ENCODE data around the gene DUS1L.

DUS1L gene

DNA sequence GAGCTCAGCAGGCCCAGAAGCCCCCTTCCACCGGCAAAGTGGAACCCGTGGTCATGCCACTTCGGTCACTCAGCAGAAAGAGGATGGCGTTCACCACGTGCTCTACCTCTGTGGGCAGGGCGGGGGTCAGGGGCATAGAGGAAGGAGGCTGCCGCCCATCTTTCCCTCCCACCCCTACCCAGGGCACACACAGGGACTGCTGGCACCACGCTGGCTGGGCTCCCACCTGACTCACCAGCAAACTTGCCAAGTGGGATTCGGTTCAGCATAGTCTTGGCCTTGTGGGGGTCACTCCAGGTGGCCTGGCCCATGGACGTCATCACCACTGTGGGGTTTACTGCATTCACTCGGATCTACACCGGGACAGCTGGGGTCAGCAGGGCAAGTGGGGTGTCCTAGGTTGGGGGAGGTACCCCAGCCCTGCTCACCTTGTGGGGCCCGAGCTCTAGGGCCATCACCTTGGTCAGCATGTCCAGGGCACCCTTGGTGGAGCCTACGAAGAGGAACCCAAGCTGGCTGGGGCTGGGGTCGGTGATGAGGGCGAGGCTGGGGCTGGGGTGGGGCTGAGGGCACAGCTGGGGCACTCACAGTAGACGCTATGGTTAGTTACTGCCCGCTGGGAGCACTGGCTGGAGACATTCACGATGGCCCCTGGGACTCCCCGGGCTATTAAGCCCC, 29.5 kb downstream of the DUS1L start:
- Histone ChIP-seq H3K4me1 (peaks cover 7% of the 10 kb centered on the region), H3K9me3 (no peaks in the 10 kb centered on the region)
- DNase-seq (ENCODE audit: low spot score in 2 of 2) = no peak

DNA sequence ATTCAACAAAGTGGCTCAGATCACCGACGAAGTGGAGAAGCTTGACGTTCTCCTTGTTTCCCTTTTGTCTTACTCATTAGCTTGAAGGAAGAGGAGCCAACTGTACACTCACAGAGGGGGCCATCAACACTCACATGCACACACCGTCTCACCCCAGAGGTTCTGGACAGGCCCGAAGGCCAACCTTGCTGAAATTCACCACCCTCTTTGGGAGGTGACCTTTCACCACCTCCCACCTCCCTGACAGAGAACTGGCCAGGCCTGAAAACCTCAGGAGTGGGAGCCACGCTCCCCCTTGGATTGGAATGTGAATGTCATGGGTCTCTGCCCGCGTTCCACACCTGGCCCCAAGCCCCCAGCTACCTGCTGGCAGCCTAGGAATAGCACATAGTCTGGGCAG, 30.1 kb downstream of the DUS1L start:
- H3K4me3 ChIP-seq = no peak overlapping the region
- H3K4me1 ChIP-seq = peaks cover 10% of the 10 kb centered on the region
- H3K9me3 ChIP-seq = no peaks in the 10 kb centered on the region
- in situ Hi-C loops (cut with MboI; ENCODE audit: low sequenced_read_pairs) = no loop called here
- DNase-seq (ENCODE audit: low spot score in 2 of 2) = no peak
- peaks cover 29% of the 10 kb centered on the region for H3K36me3 ChIP-seq (replicated peaks)
- no peaks in the 10 kb centered on the region for H3K27me3 ChIP-seq (ENCODE audit: low read depth)

More for the DNA sequence above, 29.5 kb downstream of the DUS1L start:
- Histone ChIP-seq H3K4me3 (peak overlapping the region; percentile 84), H3K36me3 (replicated peaks) (peaks cover 29% of the 10 kb centered on the region), H3K27me3 (ENCODE audit: low read depth) (no peaks in the 10 kb centered on the region)
- in situ Hi-C loops (cut with MboI; ENCODE audit: low sequenced_read_pairs) = no loop called here

DNA sequence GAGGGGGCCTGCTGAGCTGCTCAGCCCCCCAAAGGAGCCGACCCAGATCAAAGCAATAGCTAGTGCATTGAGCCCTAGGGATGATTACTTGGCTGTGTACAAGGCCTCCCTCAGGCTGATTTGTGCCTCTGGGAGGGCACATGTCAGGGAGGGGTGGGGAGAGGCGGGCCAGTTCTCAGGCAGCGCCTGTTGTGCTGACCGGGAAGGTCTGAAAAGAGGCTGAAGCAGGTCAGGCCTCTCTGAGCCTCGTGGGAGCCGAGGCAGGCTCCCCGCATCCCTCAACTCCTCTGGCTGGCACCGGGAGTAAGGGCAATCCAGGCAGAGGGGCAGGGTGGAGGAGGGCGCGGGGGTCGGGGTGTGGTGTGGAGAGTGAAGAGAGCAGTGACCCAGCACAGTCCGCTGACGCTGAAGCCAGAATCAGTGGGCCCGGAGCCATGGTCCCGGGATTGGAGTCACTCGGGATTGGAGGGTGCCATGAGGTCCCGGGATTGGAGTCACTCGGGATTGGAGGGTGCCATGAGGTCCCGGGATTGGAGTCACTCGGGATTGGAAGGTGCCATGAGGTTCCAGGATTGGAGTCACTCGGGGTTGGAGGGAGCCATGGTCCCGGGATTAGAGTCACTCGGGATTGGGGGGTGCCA, 31.1 kb downstream of the DUS1L start:
- in situ Hi-C loops (cut with MboI; ENCODE audit: low sequenced_read_pairs) = loop anchor here (5.0 kb wide), 1 partner anchor 123 kb away; no protein-coding TSS in a partner anchor
- Histone ChIP-seq H3K36me3 (replicated peaks) (peaks cover 37% of the 10 kb centered on the region), H3K4me1 (peaks cover 10% of the 10 kb centered on the region), H3K4me3 (no peak overlapping the region), H3K27me3 (ENCODE audit: low read depth) (no peaks in the 10 kb centered on the region), H3K9me3 (no peaks in the 10 kb centered on the region)
- DNase-seq (ENCODE audit: low spot score in 2 of 2) = no peak

DNA sequence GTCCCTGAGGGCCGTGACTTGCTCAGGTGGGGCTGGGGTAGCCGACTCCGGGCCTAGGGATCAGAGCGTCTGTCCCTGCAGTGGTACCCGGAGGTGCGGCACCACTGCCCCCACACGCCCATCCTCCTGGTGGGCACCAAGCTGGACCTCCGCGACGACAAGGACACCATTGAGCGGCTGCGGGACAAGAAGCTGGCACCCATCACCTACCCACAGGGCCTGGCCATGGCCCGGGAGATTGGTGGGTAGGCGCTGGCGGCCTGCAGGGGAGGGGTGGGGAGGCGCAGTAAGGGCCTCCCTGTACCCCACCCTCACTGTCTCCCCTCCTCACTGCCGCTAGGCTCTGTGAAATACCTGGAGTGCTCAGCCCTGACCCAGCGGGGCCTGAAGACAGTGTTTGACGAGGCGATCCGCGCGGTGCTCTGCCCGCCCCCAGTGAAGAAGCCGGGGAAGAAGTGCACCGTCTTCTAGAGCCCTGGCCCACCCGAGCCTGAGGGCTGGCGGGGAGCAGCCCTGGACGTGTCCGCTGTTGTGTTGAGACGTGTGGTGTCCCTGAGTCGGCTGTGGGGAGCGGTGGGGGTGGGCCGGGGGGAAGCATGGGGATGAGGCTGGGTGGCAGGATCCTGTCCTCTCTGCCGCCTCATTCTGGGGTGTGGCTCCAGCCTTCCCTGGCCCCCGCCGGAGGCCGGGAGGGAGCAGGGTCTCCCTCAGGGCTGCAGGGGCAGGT, 32.1 kb downstream of the DUS1L start:
- Histone ChIP-seq H3K36me3 (replicated peaks) (peaks cover 47% of the 10 kb centered on the region), H3K9me3 (no peaks in the 10 kb centered on the region), H3K27me3 (ENCODE audit: low read depth) (no peaks in the 10 kb centered on the region), H3K4me1 (peaks cover 10% of the 10 kb centered on the region), H3K4me3 (no peak overlapping the region)
- no peak for DNase-seq (ENCODE audit: low spot score in 2 of 2)
- in situ Hi-C loops (cut with MboI; ENCODE audit: low sequenced_read_pairs) = loop anchor here (5.0 kb wide), 1 partner anchor 124 kb away; no protein-coding TSS in a partner anchor

DNA sequence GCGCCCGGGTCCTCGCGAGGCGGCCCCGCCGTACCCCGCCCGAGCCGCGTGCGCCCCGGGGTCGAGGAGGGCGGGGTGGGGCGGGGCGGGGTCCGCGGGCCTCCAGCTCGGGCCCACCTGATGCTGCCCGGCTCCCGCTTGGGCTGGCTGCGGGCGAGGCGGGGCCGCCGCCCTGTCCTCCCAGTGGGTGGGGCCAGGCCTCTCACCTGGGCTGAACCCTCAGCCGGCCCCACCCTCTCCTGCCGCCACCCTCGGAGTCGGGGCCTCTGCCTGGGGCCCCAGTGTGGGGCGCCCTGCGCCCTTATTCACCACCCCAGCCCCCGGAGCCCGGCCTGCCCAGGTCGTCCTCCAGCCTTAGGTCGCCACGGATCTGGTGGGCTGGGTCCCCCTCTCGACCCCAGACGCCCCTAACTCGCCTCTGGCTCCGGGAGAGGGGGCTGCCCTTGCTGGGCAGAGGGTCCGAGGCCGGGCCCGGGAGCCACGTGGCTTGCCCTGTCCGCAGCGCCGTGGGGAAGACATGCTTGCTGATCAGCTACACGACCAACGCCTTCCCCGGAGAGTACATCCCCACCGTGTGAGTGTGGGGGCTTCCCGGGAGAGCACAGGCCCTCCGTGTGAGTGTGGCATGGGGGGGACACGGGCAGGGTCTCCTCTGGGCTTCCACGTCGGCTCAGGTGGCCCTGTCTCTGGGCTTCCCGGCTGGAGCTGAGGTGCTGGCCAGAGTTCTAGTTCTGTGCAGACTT, 33.5 kb downstream of the DUS1L start:
- DNase-seq (ENCODE audit: low spot score in 2 of 2) = peak; percentile 32 to 80

DNA sequence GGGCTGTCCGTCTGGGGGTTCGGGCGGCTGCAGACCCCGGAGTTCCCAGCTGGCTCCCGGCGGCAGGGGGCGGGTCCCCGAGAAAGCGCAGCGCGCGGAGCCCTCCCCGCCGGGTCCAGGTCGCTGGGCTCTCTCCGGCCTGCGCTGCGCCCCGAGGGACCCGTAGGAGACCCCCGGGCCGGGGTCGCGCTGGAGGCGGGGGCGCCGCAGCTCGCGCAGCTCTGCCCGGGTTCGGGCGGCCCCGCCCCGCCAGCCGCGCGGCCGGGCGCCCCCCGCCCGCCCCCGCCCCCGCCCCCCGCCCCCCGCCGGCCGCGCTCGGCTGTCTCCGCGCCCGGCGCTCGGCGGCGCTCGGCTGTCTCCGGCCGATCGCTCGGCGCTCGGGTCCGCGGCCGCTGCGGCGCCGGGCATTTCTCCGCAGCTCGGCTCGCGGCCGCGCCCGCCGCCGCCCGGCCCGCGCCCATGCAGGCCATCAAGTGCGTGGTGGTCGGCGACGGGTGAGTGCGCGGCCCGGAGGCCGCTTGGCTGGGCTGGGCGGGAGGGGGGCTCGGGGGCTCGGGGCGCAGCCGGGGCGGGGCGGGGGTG, 34.2 kb downstream of the DUS1L start, which contains the start of gene RAC3:
Gene RAC3, plus strand, starts transcription at position 376 of the 582 bp plus-strand sequence. Its CDS starts 84 bp downstream, at position 460.
- Histone ChIP-seq H3K36me3 (replicated peaks) (peaks cover 44% of the 10 kb centered on the region), H3K4me1 (peaks cover 6% of the 10 kb centered on the region; the same call in 1 of the 2 replicates), H3K9me3 (no peaks in the 10 kb centered on the region), H3K27me3 (ENCODE audit: low read depth) (no peaks in the 10 kb centered on the region), H3K4me3 (peak within 1 kb of the TSS; percentile 54)
- DNase-seq (ENCODE audit: low spot score in 2 of 2) = peak; percentile 35 to 62
- in situ Hi-C loops (cut with MboI; ENCODE audit: low sequenced_read_pairs) = loop anchor here (5.0 kb wide), 1 partner anchor 126 kb away; no protein-coding TSS in a partner anchor

More for the DNA sequence above, 33.5 kb downstream of the DUS1L start:
- Histone ChIP-seq H3K27me3 (ENCODE audit: low read depth) (no peaks in the 10 kb centered on the region), H3K4me3 (peak overlapping the region; percentile 54), H3K36me3 (replicated peaks) (peaks cover 50% of the 10 kb centered on the region), H3K4me1 (peaks cover 6% of the 10 kb centered on the region; the same call in 1 of the 2 replicates), H3K9me3 (no peaks in the 10 kb centered on the region)
- in situ Hi-C loops (cut with MboI; ENCODE audit: low sequenced_read_pairs) = loop anchor here (5.0 kb wide), 1 partner anchor 125 kb away; no protein-coding TSS in a partner anchor

DNA sequence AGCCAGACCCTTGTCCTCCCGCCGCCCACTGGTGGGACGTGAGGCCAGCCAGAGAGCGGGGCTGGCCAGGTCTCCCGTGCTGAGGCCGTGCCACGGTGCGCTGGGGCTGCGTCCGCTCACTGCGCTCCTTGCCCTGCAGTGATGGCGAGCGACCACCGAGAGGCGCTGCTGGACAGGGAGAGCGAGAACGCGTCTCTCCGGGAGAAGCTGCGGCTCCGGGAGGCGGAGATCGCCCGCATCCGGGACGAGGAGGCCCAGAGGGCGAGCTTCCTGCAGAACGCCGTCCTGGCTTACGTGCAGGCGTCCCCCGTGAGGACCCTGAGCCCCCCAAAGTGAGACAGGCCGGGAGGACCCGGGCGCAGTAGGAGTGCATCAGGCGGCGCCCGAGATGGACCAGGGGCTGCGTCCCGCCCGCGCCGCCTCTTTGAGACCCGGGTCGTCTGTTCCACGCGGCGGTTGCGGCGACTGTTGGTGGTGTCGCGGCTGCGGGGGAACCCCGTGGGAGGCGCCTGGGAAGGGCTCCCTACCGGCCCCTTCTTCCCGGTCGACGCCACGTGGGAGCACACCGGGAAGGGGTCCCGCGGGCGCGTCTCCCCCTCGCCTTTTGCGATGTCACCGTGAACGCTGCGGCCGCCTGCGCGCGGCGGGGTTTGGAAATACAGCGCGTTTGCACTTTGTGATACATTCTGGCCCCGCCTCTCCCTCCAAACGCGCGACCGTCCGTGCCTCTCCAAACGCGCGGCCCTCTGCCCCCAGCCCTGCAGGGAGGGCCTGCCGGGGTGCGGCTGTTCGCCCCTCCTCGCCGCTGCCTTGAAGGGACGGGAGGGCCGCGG, 34.9 kb downstream of the DUS1L start:
- Histone ChIP-seq H3K27me3 (ENCODE audit: low read depth) (no peaks in the 10 kb centered on the region), H3K36me3 (replicated peaks) (peaks cover 37% of the 10 kb centered on the region), H3K9me3 (no peaks in the 10 kb centered on the region), H3K4me1 (peaks cover 6% of the 10 kb centered on the region; the same call in 1 of the 2 replicates), H3K4me3 (peak overlapping the region; percentile 52)
- peak; percentile 71 to 91 for DNase-seq (ENCODE audit: low spot score in 2 of 2)
- in situ Hi-C loops (cut with MboI; ENCODE audit: low sequenced_read_pairs) = loop anchor here (5.0 kb wide), 1 partner anchor 127 kb away; no protein-coding TSS in a partner anchor

DNA sequence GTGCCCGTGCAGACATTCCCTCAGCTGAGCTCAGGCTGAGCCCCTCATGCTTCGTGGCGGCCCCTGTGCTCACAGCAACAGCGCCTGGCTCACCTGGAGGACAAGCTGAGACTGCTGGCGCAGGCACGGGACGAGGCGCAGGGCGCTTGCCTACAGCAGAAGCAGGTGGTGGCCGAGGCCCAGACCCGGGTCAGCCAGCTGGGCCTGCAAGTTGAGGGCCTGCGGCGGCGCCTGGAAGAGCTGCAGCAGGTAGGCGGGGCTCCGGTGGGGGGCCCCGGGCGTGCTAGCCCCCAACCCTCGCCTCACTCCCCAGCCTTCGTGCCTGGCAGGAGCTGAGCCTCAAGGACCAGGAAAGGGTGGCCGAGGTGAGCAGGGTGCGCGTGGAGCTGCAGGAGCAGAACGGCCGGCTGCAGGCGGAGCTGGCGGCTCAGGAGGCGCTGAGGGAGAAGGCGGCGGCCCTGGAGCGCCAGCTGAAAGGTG, 35.6 kb downstream of the DUS1L start:
- no peaks in the 10 kb centered on the region for H3K27me3 ChIP-seq (ENCODE audit: low read depth)
- DNase-seq (ENCODE audit: low spot score in 2 of 2) = no peak
- in situ Hi-C loops (cut with MboI; ENCODE audit: low sequenced_read_pairs) = loop anchor here (5.0 kb wide), 1 partner anchor 127 kb away; no protein-coding TSS in a partner anchor
- peaks cover 33% of the 10 kb centered on the region for H3K36me3 ChIP-seq (replicated peaks)
- H3K4me1 ChIP-seq = peaks cover 6% of the 10 kb centered on the region; the same call in 1 of the 2 replicates
- no peaks in the 10 kb centered on the region for H3K9me3 ChIP-seq
- H3K4me3 ChIP-seq = peak overlapping the region; percentile 52; the same call in 1 of the 2 replicates

DNA sequence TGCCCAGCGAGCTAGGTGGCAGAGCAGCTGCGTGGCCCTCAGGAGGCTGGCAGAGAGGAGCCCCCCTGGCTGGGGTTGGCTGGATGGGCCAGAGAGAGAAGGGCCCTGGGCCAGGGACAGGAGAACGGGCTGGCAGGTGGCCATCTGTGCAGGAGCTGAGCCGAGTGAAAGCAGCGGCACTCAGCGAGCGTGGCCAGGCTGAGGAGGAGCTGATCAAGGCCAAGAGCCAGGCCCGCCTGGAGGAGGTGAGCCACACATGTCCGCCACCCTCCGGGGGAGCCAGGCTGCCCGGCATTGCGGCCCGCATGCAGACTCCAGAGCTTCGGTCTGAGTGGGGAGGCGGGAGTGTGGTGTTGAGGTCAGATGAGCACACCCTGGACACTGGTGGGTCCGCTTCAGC, 36.2 kb downstream of the DUS1L start:
- Histone ChIP-seq H3K4me3 (no peak overlapping the region), H3K27me3 (ENCODE audit: low read depth) (no peaks in the 10 kb centered on the region), H3K9me3 (no peaks in the 10 kb centered on the region), H3K4me1 (peaks cover 6% of the 10 kb centered on the region; the same call in 1 of the 2 replicates), H3K36me3 (replicated peaks) (peaks cover 37% of the 10 kb centered on the region)
- DNase-seq (ENCODE audit: low spot score in 2 of 2) = no peak
- in situ Hi-C loops (cut with MboI; ENCODE audit: low sequenced_read_pairs) = no loop called here

DNA sequence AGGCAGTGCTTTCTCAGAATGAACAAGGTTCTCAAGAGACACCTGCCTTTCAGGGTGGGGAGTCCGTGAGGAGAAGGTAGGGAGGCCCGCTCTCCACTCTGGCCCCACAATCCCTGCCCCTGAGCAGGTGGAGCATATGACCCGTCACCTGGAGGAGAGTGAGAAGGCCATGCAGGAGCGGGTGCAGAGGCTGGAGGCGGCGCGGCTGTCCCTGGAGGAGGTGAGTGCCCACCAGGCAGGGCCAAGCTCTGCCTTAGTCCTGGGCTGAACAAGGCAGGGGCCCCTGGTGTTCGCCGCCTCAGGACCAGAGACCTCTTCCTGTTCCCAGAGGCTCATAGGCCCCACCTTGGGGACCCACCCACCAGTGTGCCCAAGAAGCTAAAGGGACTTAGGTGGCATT, 36.6 kb downstream of the DUS1L start:
- H3K36me3 ChIP-seq (replicated peaks) = peaks cover 38% of the 10 kb centered on the region
- in situ Hi-C loops (cut with MboI; ENCODE audit: low sequenced_read_pairs) = no loop called here
- no peak for DNase-seq (ENCODE audit: low spot score in 2 of 2)
- peaks cover 6% of the 10 kb centered on the region; the same call in 1 of the 2 replicates for H3K4me1 ChIP-seq
- H3K4me3 ChIP-seq = no peak overlapping the region
- H3K9me3 ChIP-seq = no peaks in the 10 kb centered on the region
- no peaks in the 10 kb centered on the region for H3K27me3 ChIP-seq (ENCODE audit: low read depth)

DNA sequence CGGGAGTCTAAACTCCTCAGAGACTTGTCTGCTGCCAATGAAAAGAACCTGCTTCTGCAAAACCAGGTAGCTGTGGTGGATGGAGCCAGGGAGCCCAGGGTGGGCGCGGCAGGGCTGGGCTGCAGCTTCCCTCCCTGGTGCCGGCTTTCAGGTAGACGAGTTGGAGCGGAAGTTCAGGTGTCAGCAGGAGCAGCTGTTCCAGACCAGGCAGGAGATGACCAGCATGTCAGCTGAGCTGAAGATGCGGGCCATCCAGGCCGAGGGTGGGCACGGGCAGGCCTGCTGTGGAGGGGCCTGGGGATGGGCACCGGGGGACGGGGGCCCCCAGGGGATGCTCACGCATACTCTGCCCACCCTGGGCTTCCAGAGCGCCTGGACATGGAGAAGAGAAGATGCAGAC, 37.4 kb downstream of the DUS1L start:
- H3K4me3 ChIP-seq = no peak overlapping the region
- no peaks in the 10 kb centered on the region for H3K9me3 ChIP-seq
- no peak for DNase-seq (ENCODE audit: low spot score in 2 of 2)
- in situ Hi-C loops (cut with MboI; ENCODE audit: low sequenced_read_pairs) = no loop called here
- peaks cover 6% of the 10 kb centered on the region; the same call in 1 of the 2 replicates for H3K4me1 ChIP-seq
- no peaks in the 10 kb centered on the region for H3K27me3 ChIP-seq (ENCODE audit: low read depth)
- H3K36me3 ChIP-seq (replicated peaks) = peaks cover 36% of the 10 kb centered on the region

All from HAP-1 (cell line).